GM18858 (cell line): Measurements from ENCODE around the gene ST14.
"Not testable (repeated sequence)": the region's sequence is repeated elsewhere in the genome, so short reads cannot be mapped to it uniquely, and the experiment has no call there.

Experiments
- ATAC-seq: cut with Tn5 transposase; IDR thresholded peaks from one replicate; pipeline ENCODE4 v1.9.1; 2021; ENCODE audit not compliant: unreplicated experiment

The ST14 gene

GRCh38 chr11:130188047-130188446 lies 28.5 kb downstream of the ST14 start:
- no peak for ATAC-seq

DNA sequence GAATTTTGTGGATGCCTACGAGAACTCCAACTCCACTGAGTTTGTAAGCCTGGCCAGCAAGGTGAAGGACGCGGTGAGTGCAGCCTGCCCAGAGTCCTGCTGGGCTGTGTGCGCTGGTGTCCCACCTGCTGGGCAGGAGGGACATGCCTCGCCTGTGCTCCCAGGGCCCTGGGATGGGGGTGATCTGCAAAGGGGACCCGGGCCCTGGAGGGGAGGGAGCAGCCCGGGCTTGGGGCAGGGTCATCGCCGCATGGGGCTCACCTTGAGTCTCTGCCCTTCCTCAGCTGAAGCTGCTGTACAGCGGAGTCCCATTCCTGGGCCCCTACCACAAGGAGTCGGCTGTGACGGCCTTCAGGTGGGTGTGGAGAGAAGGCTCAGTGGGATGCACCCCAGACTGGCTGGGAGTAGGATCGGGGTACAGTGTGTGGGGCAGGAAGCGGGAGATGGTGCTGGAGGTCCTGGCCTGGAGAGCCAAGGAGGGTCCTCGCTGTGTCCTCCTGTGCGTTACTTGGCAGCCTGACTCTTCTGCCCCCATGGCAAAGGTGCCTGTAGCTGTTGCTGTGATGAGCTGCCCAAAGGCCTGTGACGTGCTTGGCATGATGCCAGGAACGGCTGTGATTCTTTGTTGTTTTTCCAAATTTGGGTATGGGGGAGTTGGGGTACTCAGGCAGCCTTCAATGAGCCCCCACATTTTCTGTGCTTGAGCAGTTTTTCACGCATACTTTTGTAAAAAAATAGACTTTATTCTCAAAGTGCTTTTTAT lies 29.2 kb downstream of the ST14 start:
- no peak for ATAC-seq

DNA sequence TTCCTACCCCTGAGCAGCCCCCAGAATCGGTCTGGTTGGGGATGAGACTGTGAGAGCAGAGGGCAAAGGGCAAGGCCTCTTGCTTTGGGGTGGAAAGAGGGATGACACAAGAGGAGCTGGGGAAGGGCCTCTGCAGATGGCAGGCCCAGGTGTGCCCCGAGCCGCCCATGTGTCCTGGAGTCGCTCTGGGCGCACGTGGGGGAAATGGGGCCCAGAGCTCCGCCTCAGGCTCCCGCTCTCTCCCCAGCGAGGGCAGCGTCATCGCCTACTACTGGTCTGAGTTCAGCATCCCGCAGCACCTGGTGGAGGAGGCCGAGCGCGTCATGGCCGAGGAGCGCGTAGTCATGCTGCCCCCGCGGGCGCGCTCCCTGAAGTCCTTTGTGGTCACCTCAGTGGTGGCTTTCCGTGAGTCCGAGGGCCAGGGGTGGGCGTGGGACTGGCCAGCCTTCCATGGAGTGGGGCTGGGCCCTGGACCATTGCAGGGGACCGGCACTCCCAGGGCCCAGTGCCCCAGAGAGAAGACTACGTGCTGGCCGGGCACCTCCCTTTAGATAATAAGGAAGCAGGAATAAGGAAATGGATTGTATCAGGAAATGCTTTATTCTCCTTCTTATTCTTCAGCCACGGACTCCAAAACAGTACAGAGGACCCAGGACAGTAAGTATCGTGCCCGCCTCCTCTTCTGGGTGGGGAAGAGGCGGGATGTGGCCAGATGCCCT lies 30.1 kb downstream of the ST14 start:
- no peak for ATAC-seq

DNA sequence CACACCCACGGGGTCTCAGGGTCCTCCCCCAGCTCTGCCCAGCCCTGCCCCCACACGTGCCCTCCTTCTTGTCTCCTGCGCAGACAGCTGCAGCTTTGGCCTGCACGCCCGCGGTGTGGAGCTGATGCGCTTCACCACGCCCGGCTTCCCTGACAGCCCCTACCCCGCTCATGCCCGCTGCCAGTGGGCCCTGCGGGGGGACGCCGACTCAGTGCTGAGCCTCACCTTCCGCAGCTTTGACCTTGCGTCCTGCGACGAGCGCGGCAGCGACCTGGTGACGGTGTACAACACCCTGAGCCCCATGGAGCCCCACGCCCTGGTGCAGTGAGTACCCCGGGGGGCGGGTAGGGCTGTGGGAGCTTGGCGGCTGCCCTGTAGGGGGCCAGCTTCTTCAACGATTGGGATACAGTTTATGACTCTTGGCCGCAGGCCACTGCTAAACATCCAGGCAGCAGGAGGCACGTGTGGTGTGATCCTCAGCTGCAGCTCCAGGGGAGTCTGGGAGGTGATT lies 30.8 kb downstream of the ST14 start:
- ATAC-seq: no peak

GRCh38 chr11:130191896-130192295 lies 32.3 kb downstream of the ST14 start:
- no peak for ATAC-seq

GRCh38 chr11:130192845-130193267 lies 33.3 kb downstream of the ST14 start:
- ATAC-seq: no peak

DNA sequence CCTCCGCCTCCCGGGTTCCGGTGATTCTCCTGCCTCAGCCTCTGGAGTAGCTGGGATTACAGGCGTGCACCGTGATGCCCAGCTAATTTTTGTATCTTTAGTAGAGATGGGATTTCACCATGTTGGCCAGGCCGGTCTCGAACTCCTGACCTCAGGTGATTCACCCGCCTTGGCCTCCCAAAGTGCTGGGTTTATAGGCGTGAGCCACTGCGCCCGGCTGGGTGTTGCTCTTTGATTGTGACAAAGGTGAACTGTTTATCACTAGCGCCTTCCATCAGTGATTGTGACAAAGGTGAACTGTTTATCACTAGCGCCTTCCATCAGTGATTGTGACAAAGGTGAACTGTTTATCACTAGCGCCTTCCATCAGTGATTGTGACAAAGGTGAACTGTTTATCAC lies 34.0 kb downstream of the ST14 start:
- ATAC-seq: not testable (repeated sequence)

GRCh38 chr11:130194241-130195023 lies 34.9 kb downstream of the ST14 start:
- no peak for ATAC-seq

DNA sequence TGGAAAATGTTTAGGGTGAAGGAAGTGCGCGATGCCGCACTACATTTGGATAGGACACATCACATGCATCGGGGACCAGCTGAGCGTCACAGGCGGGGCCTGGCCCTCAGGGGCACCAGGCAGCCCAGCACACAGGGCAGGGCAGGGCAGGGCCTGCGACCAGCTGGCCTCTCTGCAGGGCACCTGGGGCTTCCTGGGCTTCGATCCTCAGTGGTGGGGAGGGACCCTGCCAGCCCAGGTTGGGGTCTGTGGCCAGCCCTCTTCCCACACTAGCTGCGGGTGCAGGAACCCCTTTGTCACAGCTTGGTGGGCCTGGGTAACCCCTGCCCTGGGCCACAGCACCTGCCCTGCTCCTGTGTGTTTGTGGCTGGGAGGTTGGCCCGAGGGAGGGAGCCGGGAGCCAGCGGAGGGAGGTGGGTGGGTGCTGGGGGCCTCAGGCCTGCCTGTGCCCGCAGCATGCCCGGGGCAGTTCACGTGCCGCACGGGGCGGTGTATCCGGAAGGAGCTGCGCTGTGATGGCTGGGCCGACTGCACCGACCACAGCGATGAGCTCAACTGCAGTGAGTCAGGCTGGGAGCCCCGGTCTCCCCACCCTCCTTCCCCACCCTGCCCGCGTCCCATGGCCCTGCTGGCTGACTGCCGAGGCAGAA lies 37.9 kb downstream of the ST14 start:
- no peak for ATAC-seq

DNA sequence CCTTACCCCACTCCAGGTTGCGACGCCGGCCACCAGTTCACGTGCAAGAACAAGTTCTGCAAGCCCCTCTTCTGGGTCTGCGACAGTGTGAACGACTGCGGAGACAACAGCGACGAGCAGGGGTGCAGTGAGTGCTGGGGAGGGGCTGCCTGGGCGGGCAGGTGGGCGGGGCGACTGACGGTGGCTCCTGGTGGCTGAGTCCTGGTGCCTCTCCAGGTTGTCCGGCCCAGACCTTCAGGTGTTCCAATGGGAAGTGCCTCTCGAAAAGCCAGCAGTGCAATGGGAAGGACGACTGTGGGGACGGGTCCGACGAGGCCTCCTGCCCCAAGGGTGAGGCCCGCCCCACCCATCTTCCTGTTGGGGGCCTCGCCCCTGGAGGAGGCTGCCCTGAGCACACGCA lies 38.7 kb downstream of the ST14 start:
- no peak for ATAC-seq

DNA sequence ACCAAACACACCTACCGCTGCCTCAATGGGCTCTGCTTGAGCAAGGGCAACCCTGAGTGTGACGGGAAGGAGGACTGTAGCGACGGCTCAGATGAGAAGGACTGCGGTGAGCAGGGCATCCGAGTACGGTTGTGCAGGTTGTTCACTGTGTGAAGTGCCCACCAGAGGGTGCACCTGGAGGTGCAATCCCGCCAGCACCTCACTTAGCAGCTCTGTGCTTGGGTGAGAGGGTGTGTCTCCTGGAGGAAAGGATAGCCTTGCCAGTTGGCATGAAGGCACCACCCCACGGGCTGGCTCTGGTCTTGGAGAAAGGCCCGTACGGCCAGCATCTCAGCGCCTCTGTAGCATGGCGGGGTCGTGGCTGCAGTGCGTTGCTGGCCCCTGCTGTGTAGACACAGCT lies 39.4 kb downstream of the ST14 start:
- ATAC-seq: no peak

DNA sequence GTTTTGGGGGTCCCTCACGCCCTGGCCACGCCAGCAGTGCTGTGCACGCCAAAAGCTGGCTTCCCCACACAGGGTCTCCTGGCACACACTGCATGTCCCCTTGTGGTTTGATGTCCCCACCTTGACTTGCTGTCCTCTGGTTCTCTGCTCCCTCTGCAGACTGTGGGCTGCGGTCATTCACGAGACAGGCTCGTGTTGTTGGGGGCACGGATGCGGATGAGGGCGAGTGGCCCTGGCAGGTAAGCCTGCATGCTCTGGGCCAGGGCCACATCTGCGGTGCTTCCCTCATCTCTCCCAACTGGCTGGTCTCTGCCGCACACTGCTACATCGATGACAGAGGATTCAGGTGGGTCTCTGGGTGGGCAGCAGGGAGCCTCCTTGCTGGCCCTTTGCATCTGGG lies 40.2 kb downstream of the ST14 start:
- ATAC-seq: no peak

DNA sequence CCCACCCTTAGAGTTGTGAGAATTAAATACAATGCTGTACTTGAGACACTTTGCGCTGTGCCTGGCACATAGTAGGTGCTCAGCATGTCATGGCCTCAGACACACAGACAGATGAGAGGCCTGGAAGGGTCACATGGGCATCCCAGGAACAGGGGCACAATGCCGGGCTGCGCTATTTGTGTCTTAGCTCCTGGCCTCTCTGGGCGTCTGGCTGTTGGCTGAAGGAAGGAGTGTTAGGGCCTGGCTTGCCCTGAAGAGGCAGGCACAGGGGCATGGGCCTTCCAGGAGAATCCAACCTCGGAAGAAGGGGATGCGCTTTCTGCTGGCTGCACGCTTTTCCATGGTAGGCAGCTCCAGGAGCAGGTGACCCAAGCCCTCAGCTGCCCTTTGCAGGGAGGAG lies 41.4 kb downstream of the ST14 start:
- ATAC-seq: no peak

DNA sequence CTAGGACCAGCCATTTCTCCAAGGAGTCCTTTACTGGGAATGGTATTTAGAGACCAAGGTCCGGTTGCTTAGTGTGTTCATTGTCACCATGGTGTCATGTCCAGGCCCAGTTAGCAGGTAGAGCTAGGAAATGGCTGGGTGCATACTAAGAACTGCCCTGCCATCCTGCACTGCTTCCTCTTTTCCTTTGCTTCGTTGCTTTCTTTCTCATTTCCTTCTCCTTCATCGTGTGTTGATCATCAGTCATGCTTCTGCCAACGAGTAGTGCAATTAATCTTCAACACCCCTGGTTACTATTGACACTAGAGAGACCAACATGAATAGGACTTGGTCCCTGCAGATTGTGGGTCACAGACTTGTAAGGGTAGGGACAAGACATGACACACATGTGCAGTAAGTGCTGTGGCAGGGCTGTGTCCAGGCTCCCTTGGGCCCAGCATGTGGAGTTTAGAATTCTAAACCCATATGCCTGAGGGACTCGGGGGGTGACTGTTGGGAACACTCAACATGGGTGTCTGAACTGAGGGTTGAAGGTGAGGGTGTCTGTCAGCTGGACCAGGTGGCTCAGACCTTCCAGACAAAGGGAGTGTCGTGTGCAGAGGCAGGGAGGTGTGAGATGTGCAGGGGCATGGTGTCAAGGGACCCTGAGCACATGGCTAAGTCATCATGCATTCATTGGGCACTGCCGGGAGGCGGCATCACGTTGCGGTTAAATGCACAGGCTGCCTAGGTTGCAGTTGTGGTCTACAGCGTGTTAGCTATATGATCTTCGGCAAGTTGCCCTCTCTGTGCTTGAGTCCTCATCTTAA lies 42.6 kb downstream of the ST14 start:
- ATAC-seq: no peak

DNA sequence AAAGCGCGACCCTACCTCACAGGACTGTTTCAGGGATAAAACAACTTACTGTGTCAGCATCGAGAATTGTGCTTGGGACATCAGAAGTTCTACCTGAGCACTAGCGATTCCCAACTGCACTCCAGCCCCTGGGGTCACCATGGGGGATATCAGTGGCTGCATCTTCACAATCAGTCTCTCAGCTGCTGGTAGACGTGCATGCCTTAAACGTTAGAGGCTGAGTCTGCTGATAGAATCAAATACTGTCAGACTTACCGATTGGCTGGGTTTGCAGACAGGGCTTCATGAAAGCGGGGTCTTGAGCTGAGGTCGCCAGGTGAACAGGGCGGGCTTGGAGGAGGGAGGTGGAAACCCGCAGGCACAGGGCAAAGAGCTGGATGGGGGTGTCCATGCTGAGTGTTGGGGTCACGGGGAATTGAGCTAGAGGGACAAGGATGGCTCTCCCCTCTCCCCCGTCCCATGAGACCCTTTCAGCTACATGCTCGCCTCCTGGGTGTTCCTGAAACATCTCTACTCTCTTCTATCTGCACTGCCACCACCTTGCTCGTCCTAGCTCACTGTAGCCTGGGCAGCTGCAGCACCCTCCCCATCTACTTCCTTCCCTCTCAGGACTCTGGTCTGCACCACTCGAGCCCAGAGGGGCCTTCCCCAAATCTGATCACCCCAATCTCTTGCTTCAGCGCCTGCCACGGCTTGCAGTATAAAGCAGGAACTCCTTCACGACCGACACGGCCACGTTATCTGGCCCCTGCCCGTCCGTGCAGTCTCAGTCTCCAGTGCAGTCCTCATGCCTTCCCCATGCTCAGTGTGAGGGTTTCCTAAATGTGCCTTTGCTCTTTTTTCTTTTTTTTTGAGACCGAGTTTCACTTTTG lies 43.5 kb downstream of the ST14 start:
- no peak for ATAC-seq

DNA sequence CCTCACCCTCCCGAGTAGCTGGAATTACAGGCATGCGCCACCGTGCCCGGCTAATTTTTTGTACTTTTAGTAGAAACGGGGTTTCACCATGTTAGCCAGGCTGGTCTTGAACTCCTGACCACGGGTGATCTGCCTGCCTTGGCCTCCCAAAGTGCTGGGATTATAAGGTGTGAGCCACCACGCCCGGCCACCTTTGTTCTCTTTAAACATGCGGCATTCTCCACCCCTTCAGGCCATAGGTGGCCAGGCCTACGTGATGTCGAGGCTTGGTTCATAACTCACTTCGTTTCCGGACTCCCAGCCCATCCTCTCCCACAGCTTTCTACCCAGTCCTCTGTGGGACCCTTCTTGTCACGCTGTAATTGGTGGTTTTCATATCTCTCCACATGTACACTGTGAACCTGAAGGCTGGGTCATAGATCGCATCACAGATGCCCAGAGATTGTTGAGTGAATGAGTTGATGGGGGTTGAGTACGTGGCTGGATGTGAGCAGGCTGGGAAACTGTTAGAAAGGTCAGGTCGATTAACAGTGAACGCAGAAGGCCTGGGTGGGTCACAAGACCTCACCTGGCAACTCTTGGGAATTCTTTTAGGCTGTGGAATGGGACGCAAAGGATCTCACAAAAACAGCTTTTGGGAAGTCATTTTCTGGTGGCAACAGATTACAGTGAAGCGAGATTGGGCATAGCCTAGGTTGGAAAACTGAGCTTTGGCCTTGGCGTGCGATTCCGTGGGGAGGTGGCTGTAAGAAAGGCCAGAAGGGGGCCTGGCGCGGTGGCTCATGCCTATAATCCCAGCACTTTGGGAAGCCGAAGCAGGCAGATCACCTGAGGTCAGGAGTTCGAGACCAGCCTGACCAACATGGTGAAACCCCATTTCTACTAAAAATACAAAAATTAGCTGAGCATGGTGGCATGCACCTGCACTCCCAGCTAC lies 44.5 kb downstream of the ST14 start:
- ATAC-seq: no peak

- ATAC-seq: no peak
Observed at GRCh38 chr11:130204703-130205095, 45.1 kb downstream of the ST14 start.

GRCh38 chr11:130206141-130206540 lies 46.6 kb downstream of the ST14 start:
- no peak for ATAC-seq
